ENCODE measurements around the gene EPB41.
"Not testable (repeated sequence)": the region's sequence is repeated elsewhere in the genome, so short reads cannot be mapped to it uniquely, and the experiment has no call there.

Gene EPB41

GRCh38 chr1:29057700-29058099 is 143.3 kb downstream of the EPB41 start:
- DNase-seq, result no peak

- no peak for DNase-seq
Measured at GRCh38 chr1:29062157-29062942, 148.0 kb downstream of the EPB41 start.

DNA sequence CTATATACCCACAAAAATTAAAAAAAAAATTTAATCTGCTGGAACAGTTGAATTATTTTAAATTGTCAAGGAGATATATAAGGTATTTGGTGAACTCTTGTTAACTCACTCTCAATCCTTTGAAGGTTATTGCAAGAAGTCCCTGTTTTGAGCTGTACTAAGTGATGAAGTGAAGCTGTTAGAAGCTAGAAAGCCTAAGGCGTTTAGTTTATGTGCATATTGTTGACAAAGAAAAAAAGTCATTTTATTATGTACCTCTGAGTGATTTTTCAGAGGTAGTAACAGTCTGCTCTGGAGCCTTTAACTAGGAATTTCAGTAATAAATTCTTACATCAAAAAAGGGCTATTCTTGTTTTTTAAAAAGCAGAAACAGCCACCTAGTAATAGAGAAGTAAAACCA is 149.7 kb downstream of the EPB41 start:
- no peak for DNase-seq

GRCh38 chr1:29077155-29077554 is 162.8 kb downstream of the EPB41 start:
- no peak for DNase-seq

DNA sequence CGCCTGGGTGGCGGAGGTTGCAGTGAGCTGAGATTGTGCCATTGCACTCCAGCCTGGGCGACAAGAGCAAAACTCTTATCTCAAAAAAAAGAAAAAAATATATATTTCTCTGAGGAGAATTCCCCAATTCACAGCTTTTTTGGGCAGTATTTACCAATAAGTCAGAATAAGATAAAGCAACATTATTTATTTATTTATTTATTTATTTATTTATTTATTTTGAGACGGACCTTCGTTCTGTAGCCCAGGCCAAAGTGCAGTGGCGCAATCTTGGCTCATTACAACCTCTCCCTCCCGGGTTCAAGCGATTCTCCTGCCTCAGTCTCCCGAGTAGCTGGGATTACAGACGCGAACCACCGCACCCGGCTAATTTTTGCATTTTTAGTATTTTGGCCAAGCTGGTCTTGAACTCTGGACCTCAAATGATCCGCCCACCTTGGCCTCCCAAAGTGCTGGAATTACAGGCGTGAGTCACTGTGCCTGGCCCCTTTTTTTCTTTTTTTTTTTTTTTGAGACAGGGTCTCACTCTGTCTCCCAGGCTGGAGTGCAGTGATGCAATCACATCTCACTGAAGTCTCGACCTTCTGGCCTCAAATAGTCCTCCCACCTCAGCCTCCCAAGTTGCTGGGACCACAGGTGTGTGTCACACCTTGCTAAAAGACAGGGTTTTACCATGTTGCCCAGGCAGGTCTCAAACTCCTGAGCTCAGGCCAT is 165.7 kb downstream of the EPB41 start:
- DNase-seq, result not testable (repeated sequence)

DNA sequence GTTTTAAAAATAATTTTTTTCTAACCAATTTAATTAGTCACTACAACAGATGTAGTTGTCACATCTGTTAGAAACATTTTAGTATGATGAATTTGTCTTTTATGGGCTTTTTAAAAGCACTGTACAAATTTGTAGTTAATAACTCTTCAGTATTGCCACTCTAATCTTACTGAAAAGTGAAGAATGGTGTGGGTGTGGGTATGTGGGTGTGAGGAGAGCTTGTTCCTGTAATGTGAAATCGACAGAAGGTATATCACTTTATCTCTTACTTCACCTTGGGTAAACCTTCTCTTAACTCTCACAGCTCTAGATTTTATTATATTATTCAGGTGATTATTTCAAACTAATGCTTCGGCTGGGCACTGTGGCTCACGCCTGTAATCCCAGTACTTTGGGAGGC is 166.8 kb downstream of the EPB41 start:
- no peak for DNase-seq

- no peak for DNase-seq
Measured at GRCh38 chr1:29082519-29082918, 168.2 kb downstream of the EPB41 start.

GRCh38 chr1:29083317-29084195 is 169.2 kb downstream of the EPB41 start:
- DNase-seq, result no peak

DNA sequence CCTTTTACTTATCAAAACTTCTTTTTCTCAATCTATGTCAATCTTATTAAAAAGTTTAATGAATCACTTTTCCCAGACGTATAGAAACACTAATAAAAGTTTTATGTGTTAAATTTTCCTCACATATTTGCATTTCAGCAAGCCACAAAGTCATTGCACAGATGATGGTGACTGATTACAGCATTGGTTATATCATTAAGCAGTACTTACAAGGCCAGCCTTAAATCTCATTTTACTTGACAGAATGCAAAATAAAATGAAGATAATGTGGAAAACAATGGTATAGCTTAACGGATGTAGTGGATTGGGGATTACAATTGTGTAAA is 169.8 kb downstream of the EPB41 start:
- no peak for DNase-seq

DNA sequence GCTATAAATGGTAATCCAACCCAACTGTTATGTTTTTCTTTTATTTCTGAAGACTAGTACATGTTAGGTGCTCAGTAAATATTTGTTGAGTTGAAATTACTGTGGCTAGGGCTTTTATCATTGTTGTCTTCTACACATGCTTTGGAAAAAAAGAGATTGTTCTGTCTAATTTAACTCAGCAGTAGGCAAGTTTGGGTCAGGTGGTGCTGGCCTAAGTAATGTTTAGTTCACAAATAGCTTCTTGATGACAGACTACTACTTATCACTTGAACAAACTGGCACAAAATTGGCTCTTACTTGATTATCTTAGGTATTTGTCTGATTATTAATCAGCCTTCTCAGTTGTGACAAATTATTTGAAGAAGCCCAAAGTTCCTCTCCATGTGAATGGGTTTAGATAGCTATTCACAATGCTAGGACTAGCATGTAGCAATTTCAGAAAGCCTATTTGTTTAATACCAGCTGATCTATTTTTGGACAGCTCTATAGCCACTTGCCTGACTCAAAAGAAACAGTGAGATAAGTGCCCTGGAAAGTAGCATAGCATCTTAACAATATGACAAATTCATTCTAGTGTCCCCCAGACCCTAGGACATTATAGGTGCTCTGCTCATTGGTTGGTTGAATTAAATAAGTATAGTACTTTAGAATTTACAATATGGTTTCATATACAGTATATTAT is 176.7 kb downstream of the EPB41 start:
- peak; percentile 42 for DNase-seq

DNA sequence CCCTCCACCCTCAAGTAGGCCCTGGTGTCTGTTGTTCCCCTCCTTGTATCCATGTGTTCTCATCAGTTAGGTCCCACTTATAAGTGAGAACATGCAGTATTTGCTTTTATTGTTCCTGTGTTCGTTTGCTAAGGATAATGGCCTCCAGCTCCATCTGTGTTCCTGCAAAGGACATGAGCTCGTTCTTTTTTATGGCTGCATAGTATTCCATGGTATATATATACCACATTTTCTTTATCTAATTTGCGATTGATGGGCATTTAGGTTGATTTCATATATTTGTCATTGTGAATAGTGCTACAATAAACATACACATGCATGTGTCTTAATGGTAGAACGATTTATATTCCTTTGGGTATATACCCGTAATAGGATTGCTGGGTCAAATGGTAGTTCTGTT is 178.3 kb downstream of the EPB41 start:
- not testable (repeated sequence) for DNase-seq

DNA sequence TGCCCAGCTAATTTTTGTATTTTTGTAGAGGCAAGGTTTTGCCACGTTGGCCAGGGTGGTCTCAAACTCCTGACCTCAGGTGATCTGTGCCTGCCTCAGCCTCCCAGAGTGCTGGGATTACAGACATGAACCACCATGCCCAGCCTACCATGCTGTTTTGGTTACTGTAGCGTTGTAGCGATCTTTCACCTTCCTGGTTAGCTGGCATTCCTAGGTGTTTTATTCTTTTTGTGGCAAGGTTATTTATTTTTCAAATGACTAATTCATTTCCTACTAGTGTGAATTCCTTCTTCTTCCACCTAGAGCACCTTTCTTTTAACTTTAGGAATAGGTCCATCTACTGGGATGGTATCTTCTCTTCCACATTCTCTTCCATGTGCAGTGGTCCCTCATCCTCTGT is 180.1 kb downstream of the EPB41 start:
- no peak for DNase-seq

- DNase-seq, result no peak
Measured at GRCh38 chr1:29094954-29095353, 180.6 kb downstream of the EPB41 start.

- no peak for DNase-seq
Measured at GRCh38 chr1:29096231-29096886, 182.0 kb downstream of the EPB41 start.

- DNase-seq, result no peak
Measured at GRCh38 chr1:29099286-29099685, 184.9 kb downstream of the EPB41 start.

- no peak for DNase-seq
Measured at GRCh38 chr1:29100487-29100886, 186.1 kb downstream of the EPB41 start.

DNA sequence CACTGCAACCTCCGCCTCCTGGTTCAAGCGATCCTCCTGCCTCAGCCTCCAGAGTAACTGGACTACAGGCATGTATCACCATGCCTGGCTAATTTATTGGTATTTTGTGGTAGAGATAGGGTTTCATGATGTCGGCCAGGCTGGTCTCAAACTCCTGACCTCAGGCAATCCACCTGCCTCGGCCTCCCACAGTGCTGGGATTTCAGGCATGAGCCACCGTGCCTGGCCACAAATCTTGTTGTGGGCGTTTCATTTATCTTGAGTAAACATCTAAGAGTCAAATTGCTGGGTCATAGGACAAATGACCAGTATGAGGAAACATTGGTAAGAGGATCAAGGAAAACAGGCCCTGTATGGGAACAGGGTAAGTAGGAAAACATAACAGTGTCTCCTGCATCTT is 191.5 kb downstream of the EPB41 start:
- no peak for DNase-seq

DNA sequence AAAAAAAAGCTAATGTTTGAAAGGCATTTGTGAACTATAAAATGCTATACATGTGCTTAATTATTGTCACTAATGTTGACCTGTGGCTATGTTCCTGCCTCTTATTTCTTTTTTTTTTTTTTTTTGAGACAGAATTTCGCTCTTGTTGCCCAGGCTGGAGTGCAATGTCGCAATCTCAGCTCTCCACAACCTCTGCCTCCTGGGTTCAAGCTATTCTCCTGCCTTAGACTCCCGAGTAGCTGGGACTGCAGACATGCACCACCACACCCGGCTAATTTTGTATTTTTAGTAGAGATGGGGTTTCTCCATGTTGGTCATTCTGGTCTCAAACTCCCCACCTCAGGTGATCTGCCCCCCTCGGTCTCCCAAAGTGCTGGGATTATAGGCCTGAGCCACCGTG is 193.7 kb downstream of the EPB41 start:
- not testable (repeated sequence) for DNase-seq

- DNase-seq, result no peak
Measured at GRCh38 chr1:29112705-29113412, 198.5 kb downstream of the EPB41 start.

DNA sequence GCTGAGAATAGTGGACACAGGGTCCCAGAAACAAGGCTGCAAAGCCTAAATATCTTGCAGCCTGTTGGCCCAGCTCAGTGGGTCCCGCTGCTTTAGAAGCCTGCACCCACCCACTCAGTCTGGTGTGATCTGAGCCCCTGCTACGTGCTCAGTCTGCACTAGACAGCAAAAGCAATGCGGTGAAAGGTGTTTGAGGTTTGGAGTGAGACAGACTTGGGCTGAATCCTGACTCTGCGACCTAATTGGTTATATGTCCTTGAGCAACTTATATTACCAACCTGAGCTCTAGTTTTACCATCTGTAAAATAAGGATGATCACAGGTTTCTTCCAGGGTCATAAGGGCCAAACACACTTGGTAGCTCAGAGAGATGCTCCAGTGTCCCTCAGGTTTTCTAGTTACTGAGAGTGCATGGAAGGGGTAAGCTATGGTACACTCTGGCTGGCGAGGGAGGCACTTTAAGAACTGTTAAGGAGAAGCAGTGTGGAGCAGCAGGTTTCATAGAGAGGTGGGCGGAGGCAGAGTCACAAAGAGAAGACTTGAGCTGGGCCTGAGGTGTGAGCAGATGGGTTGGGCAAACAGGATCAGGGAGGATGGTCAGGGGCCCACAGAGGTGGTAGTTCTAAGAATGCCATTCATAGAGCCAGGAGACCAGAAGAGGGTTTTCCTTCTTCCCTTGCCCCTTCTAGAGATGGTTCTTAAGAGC is 199.2 kb downstream of the EPB41 start:
- DNase-seq, result no peak

DNA sequence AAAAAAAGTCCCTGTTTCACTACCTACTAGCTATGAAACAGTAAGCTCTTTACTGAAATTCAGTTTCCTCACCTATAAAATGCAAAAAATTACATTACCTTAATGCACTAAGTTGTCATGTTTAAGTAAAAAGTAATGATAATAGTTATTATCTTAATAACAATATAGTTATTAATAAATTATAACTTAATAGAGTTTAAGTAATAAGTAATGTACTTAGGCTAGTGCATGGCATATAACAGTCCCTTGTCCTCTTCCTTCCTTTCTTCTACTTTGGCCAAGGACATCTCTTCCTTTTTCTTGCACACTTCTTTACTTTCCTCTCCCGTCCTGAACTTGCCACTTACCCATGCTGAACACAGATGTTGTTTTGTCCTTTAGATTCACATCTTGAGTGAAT is 200.3 kb downstream of the EPB41 start:
- DNase-seq, result no peak

Data from DMS53 (cell line).